SIG-M5 (cell line): ENCODE measurements around the gene B4GALT5.
A peak's percentile ranks its signal among the peaks of the same experiment; 100 is the strongest.
"Not testable (repeated sequence)": the region's sequence is repeated elsewhere in the genome, so short reads cannot be mapped to it uniquely, and the experiment has no call there.

ENCODE experiments used
- DNase-seq: peaks from one replicate; lab custom pipeline; 2025; lab: John Stamatoyannopoulos, UW

The B4GALT5 gene

DNA sequence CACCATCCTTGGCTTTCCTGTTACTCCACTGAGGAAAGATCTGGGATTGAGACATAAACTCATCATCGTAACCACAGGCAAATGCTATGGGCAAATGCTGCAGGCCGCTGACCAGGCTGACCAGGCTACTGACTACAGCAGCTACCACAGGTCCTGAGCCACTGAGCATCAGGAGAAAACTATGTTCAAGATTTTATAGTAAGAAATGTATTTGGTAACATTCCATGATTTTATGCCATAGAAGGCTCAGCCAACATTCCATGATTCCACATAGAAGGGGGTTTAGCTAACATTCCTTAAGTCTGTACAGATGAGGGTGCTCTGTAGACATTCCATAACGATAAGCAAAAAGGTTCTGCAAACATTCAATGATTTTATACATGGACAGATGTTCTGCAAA is 16.1 kb upstream of the B4GALT5 start:
- no peak for DNase-seq

DNA sequence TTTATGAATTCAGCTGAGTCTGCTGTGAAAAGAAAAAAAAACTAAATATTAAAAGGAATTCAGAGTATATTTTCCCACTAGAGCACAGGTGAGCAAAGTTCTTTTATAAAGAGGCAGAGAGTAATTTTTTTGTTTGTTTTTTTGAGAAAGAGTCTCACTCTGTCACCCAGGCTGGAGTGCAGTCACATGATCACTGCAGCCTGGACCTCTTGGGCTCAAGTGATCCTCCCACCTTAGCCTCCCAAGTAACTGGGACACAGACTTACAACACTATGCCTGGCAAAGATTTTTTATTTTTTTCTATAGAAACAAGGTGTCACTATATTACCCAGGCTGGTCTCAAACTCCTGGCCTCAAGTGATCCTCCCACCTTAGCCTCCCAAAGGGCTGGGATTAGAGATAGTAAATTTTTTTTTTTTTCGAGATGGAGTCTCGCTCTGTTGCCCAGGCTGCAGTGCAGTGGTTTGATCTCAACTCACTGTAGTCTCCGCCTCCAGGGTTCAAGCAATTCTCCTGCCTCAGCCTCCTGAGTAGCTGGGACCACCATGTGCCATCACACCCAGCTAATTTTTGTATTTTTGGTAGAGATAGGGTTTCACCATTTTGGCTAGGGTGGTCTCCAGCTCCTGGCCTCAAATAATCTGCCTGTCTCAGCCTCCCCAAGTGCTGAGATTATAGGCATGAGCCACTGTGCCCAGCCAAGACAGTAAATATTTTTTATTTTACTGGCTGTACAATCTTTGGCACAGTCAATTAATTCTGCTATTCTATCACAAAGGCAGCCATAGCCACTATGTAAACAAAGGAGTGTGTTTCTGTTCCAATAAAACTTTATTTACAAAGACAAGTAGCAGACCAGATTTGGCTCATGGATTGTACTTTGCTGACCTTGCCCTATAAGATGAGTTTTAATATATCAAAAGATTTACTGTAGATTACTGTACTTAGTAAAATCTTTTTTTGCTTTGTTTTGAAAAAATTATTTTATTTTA is 14.5 kb upstream of the B4GALT5 start:
- DNase-seq, result no peak

DNA sequence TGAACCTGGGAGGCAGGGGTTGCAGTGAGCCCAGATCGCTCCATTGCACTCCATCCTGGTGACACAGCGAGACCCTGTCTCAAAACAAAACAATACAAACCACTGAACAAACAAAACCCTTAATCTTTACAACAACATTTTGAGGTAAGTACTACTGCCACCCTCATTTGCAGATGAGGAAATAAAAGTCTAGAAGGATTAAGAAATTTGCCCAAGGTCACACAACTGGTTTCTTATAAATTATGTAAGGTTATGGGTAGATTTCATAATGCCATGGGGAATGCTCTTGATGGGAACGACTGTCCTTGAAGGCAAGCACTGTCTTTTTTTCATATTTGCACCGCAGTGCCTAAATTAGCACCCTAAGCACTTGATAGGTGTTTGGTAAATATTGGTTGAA is 13.8 kb upstream of the B4GALT5 start:
- DNase-seq, result peak; percentile 75

DNA sequence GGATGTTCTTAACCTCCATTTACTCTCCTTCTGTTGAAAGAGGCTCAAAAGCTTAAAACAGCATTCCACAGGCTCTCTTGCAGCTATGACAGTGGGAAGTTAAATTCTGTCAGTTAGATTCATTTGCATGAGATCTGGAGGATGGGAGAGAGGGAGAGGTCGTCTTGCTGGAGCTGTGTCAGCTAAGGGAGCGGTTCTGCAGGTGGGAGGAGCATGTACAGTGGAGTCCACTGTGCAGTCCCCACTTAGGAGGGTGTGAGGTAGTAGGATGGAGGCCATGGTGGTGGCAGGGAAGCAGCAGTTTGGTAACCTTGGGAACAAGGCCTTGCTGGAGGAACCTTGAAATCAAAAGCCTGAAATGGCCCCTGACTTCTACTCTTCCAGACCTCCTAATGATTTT is 12.0 kb upstream of the B4GALT5 start:
- DNase-seq, result no peak

DNA sequence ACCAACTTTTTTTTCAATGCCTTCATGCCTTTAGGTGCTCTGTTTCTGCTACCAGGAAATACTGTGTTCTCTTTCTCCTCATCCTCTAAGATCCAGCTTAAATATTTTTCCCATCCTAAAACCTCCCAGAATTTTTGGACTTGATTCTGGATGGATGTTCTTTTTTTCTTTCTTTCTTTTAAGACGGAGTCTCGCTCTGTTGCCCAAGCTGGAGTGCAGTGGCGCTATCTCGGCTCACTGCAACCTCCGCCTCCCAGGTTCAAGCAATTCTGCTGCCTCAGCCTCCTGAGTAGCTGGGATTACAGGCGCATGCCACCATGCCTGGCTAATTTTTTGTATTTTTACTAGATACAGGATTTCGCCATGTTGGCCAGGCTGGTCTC is 11.5 kb upstream of the B4GALT5 start:
- not testable (repeated sequence) for DNase-seq

DNA sequence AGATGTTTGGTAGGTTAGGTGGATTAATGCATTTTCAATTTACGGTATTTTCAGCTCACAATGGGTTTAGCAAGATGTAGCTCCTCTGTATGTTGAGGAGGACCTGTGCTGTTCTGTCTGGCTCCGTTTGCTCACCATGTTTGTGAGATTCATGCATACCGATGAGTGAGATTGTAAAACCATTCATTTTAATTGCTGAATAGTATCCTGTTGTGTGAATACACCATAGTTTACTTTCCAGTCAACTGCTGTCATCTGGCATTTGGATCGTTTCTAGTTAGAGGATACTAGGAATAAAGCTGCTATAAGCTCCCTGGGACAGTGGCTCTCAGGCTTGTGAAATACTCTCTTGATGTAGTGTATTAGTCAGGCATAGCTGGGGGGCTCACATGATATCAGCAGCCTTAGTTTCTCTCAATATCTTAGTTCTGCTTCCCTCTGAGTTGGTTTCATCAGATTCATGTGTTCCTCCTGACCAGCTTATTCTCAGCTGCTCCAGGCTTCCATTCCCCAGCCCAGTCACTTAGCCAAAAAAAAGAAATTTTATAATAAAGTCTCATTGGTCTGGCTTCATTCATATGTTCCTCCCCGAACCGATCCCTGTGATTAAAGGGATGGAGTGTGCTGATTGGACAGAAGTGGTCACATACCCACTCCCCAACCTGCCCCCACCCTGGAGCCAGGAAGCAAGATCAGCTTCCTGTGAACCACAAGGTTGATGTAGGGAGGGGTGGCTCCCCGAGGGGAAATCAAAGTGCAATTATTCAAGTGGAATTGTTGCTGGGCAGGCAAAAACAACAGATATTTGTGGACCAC is 10.9 kb upstream of the B4GALT5 start:
- DNase-seq, result no peak

DNA sequence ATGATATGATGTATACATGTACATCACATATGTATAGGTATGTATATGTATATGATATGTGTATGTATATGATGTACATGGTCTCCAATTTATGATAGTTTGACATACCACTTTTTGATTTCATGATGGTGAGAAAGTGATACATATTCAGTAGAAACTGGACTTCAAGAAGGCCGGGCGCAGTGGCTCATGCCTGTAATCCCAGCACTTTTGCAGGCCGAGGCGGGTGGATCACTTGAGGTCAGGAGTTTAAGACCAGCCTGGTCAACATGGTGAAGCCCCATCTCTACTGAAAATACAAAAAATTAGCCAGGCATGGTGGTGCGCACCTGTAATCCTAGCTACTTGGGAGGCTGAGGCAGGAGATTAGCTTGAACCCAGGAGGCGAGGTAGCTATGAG is 10.1 kb upstream of the B4GALT5 start:
- DNase-seq, result not testable (repeated sequence)

DNA sequence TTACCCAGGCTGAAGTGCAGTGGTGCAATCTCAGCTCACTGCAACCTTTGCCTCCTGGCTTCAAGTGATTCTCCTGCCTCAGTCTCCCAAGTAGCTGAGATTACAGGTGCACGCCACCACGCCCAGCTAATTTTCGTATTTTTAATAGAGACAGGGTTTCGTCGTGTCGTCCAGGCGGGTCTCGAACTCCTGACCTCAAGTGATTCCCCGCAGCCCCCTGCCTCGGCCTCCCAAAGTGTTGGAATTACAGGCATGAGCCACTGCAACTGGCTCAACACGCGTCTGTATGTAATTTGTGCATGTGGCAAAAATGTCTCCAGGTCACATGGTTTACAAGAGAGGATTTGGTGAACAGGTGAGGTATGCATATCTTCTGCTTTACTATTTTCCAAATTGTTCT is 7.6 kb upstream of the B4GALT5 start:
- not testable (repeated sequence) for DNase-seq

DNA sequence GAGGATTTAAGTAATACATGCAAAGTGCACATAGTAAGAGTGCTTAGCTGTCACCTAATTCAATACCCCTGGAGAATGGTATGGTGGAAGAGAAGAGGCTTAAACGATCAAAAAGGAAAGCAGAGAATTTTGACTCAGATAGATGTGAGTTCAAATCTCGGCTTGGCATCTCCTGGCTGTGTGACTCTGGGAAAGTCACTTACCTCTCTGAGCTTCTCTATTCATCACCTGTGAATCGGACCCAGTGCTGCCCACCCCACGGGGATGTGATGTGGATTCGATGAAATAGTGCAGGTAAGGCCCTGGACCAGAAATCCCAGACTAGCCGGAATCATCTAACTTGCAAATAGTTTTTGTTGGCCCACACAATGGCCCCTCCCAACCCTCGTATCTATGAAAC is 1.8 kb upstream of the B4GALT5 start:
- DNase-seq, result no peak

DNA sequence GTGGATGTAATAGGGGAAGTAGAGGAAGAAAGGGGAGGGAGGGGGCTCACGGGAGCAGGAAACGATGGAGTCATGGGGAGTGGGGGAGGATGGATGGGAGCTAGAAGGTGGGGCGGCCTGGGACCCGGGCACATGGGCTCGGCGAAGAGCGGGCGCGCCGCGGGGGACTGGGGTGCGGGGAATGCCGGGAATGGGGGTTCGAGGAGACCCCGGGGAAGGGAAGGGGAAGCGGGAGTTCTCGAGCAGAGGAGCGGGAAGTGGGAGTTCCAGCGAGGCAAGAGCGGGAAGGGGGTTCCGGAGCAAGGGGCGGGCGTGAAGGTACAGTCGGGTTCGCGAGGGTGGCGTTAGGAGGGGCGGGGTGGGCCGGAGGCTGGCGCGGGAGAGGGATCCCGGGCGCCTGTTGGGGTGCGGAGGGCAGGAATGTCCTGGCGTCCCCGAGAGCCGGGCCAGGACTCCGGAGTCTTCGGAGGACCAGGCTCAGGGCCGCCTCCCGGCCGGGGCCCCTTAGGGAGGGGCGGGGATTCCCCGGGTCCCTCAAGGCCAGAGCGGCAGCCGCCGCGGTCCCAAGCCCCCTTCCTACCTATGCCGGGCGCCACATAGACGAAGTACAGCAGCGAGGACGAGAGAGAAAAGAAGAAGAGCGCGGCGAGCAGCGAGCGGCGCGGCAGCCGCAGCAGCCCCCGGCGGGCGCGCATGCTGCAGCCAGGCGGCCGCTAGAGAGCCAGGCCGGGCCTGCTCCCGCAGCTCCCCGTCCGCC is 504 bp downstream of the B4GALT5 start:
- DNase-seq, result no peak

DNA sequence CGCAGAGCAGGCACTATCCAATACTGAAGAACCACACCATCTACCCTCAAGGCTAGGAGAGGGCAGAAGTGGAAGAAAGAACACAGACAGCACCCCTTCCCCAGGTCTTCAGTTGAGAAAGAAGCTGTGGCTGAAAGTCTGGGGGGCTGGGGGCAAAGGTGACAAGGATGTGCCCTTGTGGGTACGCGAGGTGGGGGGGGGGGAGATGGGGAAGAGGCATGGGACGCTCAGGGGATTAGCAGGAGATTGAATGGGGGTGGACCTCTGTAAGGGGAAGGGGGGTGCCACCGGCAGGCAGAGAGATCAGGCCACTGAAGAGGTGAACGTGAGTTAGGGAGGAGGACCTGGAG is 1.1 kb downstream of the B4GALT5 start:
- DNase-seq, result no peak

DNA sequence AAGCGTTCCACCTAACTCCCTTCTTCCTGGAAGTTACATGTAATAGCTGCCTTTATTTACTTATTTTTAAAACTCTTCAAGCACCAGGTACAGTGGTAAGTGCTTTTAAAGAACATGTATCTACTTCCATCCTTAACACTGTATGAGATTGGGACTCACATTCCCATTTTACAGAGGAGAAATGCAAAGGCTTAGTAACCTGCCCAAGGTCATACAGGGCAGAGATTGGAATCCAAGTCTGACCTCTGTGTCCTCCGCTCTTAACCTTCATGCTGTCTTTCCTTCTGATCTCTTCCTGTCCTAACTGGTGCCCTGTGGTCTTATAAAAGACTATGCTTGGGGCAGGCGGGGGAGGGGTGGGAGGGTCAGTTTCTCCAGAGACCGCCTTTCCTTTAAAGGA is 1.6 kb downstream of the B4GALT5 start:
- no peak for DNase-seq

DNA sequence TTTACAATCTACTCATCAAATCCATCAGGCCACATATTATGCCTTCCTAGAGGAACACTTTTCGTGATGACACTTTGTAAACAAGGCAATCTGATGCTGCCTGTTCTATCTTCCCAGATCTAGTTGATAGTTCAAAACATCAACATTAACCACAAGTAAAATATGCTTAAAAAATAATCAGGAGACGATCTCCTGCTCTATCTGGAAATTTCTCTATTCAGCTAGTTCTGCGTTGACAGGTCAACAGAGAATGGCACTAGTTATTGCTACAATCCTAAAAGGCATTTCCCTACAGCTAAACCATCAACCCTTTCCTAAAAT is 2.1 kb downstream of the B4GALT5 start:
- DNase-seq, result no peak

DNA sequence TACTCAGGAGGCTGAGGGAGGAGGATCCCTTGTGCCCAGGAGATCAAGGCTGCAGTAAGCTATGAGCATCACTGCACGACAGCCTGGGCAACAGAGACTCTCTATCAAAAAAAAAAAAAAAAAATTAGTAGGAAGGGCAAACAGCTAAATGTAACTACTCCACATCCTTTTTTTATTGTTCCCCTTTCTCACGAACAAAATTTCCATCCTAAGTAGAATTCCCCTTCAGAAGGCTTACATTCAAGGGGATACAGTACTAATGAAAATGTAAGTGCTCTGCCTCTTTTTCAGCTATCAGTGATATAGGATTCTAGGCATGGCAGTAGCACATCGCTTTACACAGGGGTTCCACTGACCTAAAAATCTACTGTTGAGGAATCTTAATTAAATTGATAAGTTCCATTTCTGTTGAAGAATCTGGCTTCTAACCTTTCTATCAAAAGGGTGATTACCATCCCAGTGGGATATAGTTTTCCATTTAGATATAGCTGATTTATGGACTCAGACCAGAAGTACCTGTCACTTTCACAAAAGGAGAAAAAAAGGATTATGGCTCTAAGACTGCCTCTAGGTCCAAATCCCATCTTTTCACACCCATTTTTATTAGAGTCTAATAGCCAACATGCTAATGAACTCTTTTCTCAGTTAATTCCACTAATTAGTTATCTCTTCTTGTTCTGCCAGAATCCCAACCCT is 2.6 kb downstream of the B4GALT5 start:
- no peak for DNase-seq

DNA sequence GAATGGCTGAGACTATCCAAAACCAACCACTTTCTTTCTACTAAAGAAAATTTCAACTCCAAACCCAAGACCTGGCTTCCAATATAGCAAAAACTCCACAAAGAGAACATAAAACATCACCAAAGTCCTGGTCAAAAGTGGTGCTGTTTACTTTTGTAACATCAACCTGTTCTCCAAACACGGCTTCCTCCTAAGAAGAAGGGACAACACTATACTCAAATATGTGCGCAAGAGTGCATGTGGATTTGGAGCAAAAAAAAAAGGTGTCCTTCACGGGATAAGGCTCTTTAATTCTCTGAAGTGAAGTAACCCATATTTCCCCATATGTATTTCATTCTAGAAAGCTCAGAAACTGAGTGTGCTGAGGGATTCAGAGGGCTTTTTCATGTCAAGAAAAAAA is 6.6 kb downstream of the B4GALT5 start:
- DNase-seq, result no peak

DNA sequence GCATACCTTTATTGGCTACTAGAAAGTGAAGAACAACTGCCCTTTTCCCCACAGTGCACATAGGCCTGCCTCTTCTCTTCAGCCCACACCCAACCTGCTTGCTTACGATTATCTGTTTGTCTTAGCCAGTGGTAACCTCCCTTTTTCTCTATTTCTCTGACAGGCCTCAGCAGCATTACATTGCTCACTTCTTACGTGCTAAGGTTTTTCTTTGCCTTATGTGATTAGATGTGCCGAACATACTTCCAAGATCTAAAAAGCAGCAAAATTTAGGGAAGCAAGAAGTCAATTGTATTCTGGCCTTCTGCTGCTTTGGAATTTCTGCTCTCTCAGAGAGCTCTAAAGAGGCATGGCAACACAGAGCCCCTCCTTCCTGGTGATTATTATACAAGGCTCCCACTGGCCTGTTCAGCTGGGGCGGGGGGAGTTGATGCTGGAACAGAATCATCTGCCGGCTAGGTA is 7.0 kb downstream of the B4GALT5 start:
- DNase-seq, result no peak

DNA sequence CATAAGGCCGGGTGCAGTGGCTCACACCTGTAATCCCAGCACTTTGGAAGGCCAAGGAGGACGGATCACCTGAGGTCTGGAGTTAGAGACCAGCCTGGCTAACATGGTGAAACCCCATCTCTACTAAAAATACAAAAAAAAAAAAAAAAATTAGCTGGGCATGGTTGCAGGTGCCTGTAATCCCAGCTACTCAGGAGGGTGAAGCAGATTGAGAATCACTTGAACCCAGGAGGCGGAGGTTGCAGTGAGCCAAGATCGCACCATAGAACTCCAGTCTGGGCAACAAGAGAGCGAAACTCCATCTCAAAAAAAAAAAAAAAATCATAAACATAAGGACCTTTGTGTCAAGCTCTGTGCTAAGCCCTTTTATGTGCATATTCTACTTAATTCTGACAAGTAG is 7.8 kb downstream of the B4GALT5 start:
- DNase-seq, result not testable (repeated sequence)

DNA sequence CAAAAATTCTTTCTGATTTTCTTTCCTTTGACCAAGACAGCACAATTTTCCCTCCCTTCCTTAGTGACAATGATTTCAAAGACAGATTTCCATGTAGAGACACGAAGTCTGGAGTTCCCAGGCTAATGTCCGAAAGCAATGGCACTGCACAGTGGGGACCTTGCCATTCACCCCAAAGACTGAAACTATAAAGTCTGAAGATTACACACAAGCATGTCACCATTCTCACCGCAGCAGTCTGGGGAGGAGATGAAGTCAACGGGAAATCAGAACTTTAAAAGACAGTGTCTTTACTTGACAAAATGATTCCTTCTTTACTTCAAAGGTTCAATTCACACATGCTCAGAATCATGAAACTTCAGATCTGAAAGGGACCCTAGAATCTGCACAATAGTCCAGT is 8.3 kb downstream of the B4GALT5 start:
- DNase-seq, result no peak

DNA sequence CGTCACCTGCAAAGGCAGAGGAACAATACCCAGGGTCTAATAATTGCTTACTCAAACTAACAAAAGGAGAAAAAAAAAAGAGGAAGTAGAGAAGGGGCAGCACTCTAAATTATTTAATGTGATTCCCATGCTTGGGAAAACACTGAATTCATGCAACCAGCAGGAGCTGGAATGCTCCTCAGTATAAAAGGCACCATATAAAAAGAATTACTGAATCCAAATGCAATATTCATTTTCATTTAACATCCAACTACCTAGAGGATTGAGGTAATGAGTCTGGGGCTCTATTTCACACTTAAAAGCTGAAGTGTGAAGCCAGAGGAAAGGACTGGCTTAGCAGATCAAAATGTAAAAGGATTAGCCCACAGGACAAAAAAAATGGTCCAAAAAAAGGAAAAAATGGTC is 8.7 kb downstream of the B4GALT5 start:
- DNase-seq, result no peak

DNA sequence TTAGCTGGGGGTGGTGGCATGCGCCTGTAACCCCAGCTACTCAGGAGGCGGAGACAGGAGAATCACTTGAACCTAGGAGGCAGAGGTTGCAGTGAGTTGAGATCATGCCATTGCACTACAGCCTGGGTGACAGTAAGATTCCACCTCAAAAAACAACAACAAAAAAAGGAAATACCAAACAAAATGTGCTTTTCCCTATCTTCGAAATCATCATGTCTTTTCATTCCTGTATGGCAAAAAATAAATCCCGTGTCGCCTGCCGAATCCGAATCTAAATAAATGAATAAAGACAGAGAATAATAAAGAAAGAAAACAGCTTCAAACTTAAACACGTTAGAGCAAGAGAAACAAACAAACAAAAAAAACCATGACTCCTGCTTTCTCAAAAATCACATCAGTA is 11.8 kb downstream of the B4GALT5 start:
- DNase-seq, result no peak

DNA sequence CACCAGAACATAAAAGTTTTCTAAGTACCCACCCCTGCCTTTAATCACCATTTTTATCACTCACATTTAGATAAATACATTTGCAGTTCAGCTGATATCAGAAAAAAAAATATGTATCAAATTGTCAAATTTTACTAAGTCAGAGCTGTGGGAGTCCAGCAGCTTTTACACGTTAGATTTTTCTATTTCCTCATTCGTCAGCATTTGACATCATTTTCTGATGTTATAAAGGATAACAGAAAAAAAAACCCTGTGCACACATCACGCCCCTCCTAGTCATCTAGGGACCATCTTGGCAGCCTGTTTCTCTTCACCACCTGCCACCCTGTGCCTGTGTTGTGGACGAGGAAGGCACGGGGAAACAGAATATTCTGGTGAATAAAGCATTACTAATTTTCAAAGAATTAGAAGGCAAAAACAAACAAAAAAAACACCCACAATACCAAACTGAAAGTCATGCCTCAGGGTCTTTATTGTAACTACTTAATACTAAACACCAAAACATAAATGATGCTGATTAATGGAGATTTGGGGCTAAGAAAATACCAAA is 12.4 kb downstream of the B4GALT5 start:
- no peak for DNase-seq
